Stimulated activated memory B cell treated with anti-CD40 and anti-IgM and Interleukin-4, amounts not matched to agents 10 μg/mL and 1 μg/mL and 100 μg/mL, for 72 hours (primary cell): ENCODE data around the gene CMTM6.
"Not testable (repeated sequence)": the region's sequence is repeated elsewhere in the genome, so short reads cannot be mapped to it uniquely, and the experiment has no call there.

ENCODE experiments used
- ATAC-seq: fragments of 150-1000 bp; cut with Tn5 transposase; 2 replicates; pipeline ENCODE4 v1.10.0; 2021
- H3K27ac Mint-ChIP-seq: one replicate; pipeline ENCODE4 v1.8.0; 2022; ENCODE audit warnings: mild to moderate bottlenecking, mixed read lengths
- H3K27me3 Mint-ChIP-seq: one replicate; pipeline ENCODE4 v1.8.0; 2022; ENCODE audit warnings: mixed read lengths
- H3K36me3 Mint-ChIP-seq: one replicate; pipeline ENCODE4 v1.8.0; 2022; ENCODE audit warnings: mixed read lengths
- H3K4me1 Mint-ChIP-seq: one replicate; pipeline ENCODE4 v1.8.0; 2022; ENCODE audit warnings: mixed read lengths
- H3K4me3 Mint-ChIP-seq: one replicate; pipeline ENCODE4 v1.8.0; 2022; ENCODE audit warnings: mild to moderate bottlenecking, moderate library complexity, mixed read lengths
- H3K9me3 Mint-ChIP-seq: one replicate; pipeline ENCODE4 v1.8.0; 2022; ENCODE audit warnings: mixed read lengths

CMTM6 gene

DNA sequence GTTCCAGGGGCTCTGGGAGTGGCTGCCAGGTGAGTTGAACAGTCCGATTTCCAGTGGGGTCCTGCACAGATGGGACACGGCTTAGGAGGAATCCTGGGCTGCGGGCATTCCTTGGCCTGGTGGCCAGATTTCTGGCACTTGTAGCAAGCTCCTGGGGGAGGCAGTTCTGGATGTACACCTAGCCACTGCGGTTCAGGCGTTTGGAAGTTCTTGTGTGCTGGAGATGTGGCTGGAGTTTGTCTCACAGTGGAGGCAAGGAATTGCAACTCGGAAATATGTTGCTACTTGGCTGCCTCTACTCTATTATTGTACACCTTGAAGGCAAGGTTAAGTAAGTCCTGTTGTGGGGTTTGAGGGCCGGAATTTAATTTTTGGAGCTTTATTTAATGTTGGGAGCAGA lies 37.9 kb downstream of the CMTM6 start:
- not testable (repeated sequence) for H3K27me3 Mint-ChIP-seq, H3K9me3 Mint-ChIP-seq, ATAC-seq, H3K27ac Mint-ChIP-seq, H3K4me3 Mint-ChIP-seq
- Mint-ChIP-seq H3K36me3 (peaks cover 34% of the 10 kb centered on the region), H3K4me1 (peaks cover 37% of the 10 kb centered on the region)

DNA sequence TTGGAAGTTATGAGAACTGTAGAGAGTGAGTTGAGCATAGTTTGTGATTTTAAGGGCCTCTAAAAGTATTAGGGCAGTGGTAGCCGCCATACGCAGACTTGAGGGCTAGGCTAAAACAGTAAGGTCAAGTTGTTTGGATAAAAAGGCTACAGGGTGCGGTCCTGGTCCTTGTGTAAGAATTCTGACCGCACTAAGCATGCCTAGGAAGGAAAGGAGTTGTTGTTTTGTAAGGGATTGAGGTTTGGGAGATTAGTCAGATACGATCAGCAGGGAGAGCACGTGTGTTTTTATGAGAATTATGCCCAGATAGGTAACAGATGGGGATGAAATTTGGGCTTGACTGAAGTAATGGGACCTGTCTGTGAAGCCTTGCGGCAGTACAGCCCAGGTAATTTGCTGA lies 39.2 kb downstream of the CMTM6 start:
- H3K27me3 Mint-ChIP-seq, H3K27ac Mint-ChIP-seq, H3K4me3 Mint-ChIP-seq, H3K9me3 Mint-ChIP-seq, ATAC-seq: not testable (repeated sequence)
- Mint-ChIP-seq H3K36me3 (peaks cover 24% of the 10 kb centered on the region), H3K4me1 (peaks cover 25% of the 10 kb centered on the region)

DNA sequence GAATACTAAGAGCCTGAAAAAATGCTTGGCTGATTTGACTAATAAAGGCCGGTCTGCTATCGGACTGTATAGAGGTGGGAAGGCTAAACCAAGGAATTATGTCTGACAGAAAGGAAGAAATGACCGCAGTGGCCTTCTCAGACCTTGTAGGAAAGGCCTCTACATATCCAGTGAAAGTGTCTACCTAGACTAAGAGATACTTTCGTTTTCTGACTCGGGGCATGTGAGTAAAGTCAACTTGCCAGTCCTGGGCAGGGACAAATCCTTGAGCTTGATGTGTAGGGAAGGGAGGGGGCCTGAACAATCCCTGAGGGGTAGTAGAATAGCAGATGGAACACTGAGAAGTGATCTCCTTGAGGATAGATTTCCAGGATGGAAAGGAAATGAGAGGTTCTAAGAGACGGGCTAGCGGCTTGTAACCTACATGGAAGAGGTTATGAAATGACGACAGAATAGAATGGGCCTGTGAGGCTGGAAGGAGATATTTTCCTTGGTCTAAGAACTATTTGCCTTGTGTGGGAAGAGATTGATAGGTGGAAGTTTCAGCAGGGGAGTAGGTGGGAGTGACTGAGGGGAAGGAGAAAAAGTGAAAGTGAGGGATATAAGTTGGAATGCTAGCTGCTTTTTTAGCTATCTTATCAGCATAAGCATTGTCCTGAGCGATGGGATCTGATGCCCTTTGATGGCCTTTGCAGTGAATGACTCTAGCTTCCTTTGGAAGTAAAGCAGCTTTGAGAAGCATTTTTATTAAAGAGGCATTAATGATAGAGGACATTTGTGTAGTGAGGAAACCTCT lies 40.3 kb downstream of the CMTM6 start:
- peaks cover 31% of the 10 kb centered on the region for H3K36me3 Mint-ChIP-seq
- not testable (repeated sequence) for H3K27me3 Mint-ChIP-seq, H3K4me3 Mint-ChIP-seq, H3K27ac Mint-ChIP-seq, ATAC-seq, H3K9me3 Mint-ChIP-seq
- H3K4me1 Mint-ChIP-seq, result peaks cover 29% of the 10 kb centered on the region

DNA sequence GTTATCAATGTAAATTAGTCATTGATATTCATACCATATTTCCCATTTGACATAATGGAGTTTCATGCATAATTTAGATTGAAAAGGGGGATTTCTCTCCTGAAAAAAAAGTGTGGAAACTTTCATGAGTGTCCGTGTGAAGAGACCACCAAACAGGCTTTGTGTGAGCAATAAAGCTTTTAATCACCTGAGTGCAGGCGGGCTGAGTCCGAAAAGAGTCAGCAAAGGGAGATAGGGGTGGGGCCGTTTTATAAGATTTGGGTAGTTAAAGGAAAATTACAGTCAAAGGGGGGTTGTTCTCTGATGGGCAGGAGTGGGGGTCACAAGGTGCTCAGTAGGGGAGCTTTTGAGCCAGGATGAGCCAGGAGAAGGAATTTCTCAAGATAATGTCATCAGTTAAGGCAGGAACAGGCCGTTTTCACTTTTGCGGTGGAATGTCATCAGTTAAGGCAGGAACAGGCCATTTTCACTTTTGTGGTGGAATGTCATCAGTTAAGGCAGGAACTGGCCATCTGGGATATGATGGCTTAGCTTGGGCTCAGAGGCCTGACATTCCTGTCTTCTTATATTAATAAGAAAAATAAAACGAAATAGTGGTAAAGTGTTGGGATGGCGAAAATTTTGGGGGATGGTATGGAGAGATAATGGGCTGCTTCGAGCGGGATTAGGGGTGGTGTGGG lies 41.7 kb downstream of the CMTM6 start:
- not testable (repeated sequence) for H3K9me3 Mint-ChIP-seq, ATAC-seq, H3K4me3 Mint-ChIP-seq, H3K27ac Mint-ChIP-seq, H3K27me3 Mint-ChIP-seq
- peaks cover 29% of the 10 kb centered on the region for H3K36me3 Mint-ChIP-seq
- H3K4me1 Mint-ChIP-seq, result peaks cover 33% of the 10 kb centered on the region

DNA sequence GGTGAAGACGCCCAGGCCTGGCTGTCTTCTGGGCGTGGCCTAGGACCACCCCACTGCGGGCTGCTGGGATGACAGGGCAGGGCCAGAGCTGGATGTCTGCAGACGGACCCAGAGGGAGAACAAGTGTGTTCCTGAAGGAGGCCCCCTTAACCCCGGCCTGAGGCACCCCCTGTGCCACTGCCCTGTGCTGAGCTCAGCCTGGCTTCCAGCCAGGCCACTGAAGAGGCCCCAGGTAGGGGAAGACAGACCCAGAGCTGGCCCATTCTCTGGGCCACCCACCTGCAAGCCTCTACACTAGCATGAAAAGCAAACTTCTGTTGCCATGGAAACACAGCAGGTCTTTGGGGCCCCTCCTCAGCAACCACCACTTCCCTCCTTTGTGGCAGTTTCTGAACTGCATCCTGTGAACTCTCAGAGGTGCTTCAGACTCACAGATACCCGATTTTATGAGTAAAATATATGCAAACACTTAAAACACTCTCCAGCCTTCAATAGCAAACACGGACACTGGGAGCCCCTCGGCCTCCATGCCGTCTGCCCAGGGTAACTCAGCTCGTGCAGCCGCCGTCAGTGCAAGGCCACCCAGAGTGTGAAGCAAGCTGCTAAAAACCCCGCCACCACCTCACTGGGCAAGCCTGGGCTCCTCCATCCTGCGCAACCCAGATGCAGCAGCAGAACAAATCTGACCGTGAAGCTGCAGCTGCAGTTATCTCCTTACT lies 42.5 kb downstream of the CMTM6 start:
- Mint-ChIP-seq H3K4me3 (peak overlapping the region; percentile 42), H3K27ac (no peak overlapping the region), H3K36me3 (peaks cover 26% of the 10 kb centered on the region), H3K27me3 (no peaks in the 10 kb centered on the region), H3K9me3 (no peaks in the 10 kb centered on the region), H3K4me1 (peaks cover 34% of the 10 kb centered on the region)
- peak; percentile 89 for ATAC-seq

DNA sequence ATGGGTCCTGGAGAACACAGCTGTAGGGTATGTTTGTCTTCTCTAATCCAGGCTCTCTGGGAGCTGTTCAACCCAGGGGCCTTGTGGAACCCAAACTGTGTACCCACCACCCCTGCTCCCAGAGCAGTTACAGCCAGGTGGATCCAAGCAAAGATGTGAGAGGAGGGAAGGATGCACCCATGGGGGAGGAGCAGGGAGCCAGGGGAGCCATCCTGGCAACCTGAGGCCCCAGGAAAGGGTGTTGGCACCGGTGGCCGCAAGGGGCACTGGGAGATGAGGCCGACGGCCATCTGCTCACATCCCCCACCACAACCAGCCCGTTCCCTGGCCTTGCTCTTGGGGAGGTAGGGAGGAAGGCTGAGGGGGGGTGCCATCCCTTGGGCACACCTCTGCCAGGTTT lies 43.2 kb downstream of the CMTM6 start:
- no peak for ATAC-seq
- no peak overlapping the region for H3K27ac Mint-ChIP-seq
- H3K9me3 Mint-ChIP-seq, result no peaks in the 10 kb centered on the region
- peaks cover 28% of the 10 kb centered on the region for H3K36me3 Mint-ChIP-seq
- H3K27me3 Mint-ChIP-seq, result no peaks in the 10 kb centered on the region
- H3K4me3 Mint-ChIP-seq, result no peak overlapping the region
- H3K4me1 Mint-ChIP-seq, result peaks cover 41% of the 10 kb centered on the region

DNA sequence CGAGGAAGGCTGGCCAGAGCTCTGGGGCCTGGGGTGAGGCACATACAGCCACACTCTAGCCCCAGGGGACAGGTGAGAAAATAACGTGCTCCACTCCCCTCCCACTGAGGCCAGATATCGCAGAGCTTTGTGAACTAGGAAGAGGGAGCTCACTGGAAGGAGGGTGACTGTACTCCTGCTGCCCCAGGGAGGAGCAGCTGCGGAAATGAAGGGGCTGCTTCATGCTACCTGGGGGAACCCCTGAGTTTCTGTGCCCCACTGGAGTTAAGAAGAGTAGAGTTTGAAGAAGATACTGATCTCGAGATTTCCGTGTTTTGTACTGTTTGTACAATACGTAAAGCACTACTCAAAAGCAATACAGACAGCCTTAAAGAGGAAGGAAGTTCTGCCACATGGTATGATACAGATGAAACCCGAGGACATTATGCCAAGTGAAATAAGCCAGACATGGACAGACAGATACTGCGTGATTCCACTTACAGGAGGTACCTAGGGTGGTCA lies 44.6 kb downstream of the CMTM6 start:
- Mint-ChIP-seq H3K9me3 (no peaks in the 10 kb centered on the region), H3K27me3 (no peaks in the 10 kb centered on the region), H3K4me3 (peak overlapping the region; percentile 73), H3K36me3 (peaks cover 37% of the 10 kb centered on the region), H3K27ac (peak overlapping the region; percentile 91), H3K4me1 (peaks cover 47% of the 10 kb centered on the region)
- ATAC-seq, result peak; percentile 84

DNA sequence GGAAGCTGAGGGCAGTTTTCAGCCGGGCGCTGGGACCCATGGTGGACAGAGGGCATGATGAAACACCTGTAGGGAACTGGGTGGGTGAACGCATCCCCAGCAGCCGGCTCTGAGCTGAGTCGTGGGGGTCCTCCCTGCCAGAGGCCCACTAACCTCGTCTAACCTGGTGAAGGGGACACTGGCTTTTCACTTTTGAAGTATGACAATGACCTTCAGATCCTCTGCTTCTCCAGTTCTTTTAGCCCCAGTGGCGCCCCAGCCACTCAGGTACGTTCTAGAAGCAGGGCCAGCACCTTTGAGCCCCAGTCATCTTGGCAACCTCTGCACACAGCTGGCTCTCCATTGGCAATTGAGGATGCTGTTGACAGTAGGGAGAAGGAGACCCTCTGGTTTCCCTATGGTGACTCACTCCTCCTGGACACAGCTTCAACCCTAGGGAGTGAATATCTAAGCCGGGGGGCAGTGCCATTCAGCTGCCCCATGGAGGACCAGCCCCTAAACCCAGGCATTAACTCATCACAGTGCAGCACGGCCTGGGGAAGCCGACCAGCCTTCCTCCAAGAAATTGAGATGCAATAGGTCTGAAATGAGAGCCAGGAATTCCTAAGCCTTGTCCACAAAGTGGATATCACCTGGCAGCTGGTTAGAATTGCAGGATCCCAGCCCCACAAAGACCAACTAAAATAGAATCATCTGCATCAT lies 46.1 kb downstream of the CMTM6 start:
- no peaks in the 10 kb centered on the region for H3K27me3 Mint-ChIP-seq
- H3K4me3 Mint-ChIP-seq, result no peak overlapping the region
- ATAC-seq, result no peak
- peaks cover 49% of the 10 kb centered on the region for H3K36me3 Mint-ChIP-seq
- H3K27ac Mint-ChIP-seq, result peak overlapping the region; percentile 91
- peaks cover 47% of the 10 kb centered on the region for H3K4me1 Mint-ChIP-seq
- no peaks in the 10 kb centered on the region for H3K9me3 Mint-ChIP-seq

DNA sequence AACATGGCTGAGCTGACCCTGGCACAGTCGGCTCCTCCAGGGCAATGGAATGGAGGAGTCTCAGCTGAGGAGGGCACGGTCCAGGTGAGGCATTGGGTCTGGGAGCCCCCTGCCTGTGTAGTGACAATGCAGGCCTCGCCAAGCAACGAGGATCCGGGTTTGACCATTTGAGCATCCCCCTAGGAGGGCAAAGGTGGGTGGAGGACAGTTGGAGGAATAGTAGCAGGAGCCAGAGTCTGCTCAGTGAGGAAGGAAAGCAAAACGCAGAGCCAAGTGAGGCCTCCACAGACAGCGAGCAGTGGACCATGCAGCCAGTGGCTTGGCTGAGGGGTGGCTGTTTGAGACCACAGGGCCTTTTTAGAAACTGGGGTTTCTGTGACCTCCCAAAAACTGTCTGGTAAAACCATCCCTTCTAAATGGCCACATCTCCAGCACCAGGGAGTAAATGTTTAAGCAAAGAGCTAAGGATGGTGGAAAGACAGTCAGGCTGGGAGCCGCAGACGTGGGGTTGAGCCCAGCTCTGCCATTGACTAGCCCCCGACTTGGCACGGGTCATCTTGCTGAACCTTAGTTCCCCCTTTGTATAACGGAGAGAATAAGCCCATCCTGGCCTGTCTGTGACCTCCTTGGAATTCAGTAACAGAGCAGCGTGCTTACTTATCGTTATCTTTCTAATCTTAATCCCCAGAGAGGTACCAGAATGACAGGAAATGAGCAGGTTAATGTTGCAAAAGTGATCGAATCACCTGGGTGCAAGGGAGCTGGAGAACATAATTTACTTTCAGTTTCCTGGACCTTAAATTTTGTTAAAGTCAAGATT lies 46.8 kb downstream of the CMTM6 start:
- Mint-ChIP-seq H3K27ac (peak overlapping the region; percentile 91), H3K27me3 (no peaks in the 10 kb centered on the region), H3K4me3 (peak overlapping the region; percentile 7), H3K36me3 (peaks cover 52% of the 10 kb centered on the region), H3K9me3 (no peaks in the 10 kb centered on the region), H3K4me1 (peaks cover 50% of the 10 kb centered on the region)
- peak; percentile 24 for ATAC-seq

DNA sequence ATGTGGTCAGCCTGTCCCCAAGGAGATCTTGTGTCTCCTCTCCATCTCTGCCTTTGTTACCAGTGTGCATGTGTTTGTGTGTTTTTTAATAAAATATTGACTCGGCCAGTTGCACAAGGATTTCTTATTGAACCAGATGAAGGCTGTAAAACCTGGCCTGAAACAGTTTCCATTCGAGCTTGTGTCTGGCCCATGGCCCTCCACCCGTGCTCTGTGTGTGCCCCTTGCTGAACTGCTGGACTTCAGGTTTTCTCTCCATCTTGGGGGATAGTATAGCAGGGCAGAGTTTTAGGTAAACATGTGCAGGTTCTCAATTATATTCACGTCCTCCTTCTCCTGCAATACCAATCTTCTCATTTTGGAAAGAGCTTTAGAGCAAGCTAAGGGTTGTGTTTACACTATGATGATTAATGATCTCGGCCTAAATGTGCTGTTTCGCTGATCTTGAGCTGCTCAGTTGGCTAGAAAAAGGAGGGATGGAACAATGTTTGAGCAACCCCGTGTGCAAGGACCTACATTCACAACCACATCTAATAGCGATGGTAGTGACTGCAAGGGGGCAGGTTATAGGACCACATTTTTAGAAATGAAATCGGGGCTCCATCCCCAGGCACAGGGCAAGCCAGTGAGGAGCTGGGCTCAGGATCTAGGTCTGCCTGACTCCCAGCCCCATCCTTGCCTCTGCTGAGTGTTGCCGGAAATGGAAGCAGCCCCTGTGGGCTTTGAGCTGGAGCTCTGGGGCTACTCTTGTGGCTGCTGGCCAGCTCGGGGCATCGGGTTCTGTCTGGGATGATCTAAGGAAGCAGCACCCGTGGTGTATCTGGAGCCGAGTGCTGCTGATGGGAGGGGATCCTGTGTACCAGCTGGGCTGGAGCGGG lies 47.7 kb downstream of the CMTM6 start:
- Mint-ChIP-seq H3K27ac (peak overlapping the region; percentile 91), H3K9me3 (no peaks in the 10 kb centered on the region), H3K27me3 (no peaks in the 10 kb centered on the region), H3K4me1 (peaks cover 58% of the 10 kb centered on the region), H3K36me3 (peaks cover 60% of the 10 kb centered on the region), H3K4me3 (no peak overlapping the region)
- no peak for ATAC-seq

DNA sequence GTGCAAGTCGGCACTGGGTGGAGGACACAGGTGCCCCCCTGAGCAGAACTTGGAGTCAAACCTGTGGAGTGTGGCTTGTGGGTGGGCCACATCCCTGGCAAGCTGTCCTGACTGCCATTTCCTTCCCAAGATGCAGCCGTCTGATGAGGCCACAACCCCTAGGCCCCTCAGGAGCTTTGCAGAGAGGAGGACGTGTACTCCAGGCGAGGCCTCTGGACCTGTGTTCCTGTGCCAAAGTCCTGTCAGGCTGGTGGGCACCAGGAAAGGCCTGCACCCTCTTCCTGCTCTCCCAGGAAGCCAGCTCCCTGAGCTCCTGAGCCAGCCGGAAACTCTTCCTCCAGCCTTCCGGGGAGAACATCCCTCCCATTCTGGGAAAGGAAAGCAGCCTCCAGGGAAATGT lies 48.5 kb downstream of the CMTM6 start:
- no peak for ATAC-seq
- H3K9me3 Mint-ChIP-seq, result no peaks in the 10 kb centered on the region
- peaks cover 65% of the 10 kb centered on the region for H3K36me3 Mint-ChIP-seq
- H3K4me1 Mint-ChIP-seq, result peaks cover 58% of the 10 kb centered on the region
- no peak overlapping the region for H3K4me3 Mint-ChIP-seq
- peak overlapping the region; percentile 91 for H3K27ac Mint-ChIP-seq
- H3K27me3 Mint-ChIP-seq, result no peaks in the 10 kb centered on the region

DNA sequence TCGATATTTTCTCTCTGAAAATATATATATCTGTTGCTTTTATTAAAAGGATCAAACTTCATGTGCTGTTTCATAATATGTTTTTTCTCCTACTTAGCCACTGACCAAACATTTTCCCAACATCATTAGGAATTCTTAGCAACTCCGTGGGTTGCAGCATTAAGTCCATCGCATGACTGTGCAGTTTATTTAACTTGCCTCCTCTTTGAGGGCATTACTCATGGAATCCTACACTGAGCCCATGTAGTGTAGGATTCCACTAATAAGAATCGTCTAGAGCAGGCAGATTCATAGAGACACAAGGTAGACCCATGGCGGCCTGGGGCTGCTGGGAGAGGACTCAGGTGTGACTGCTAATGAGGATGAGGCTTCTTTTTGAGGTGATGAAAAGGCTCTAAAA lies 49.3 kb downstream of the CMTM6 start:
- peaks cover 59% of the 10 kb centered on the region for H3K4me1 Mint-ChIP-seq

DNA sequence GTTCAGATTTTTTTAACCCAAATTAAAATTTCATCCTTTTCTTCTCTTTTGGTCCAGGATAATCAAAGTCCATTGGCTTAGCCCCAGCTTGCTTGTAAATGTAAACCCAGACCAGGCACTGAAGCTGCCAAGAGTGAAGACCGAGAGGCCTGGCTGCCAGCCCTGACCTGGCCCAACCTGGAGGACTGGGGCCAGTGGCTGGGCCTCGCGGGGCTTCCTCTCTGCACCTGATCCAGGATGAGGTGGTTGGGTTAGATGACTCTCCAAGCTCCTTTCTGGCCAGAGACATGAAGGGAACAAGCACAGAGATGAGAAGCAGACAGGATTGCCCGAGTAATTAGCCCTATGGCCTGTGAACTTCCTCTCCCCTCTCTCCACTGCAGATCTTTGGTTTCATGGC lies 50.6 kb downstream of the CMTM6 start:
- Mint-ChIP-seq H3K4me3 (no peak overlapping the region), H3K27me3 (no peaks in the 10 kb centered on the region), H3K36me3 (peaks cover 73% of the 10 kb centered on the region), H3K9me3 (no peaks in the 10 kb centered on the region), H3K27ac (no peak overlapping the region), H3K4me1 (peaks cover 59% of the 10 kb centered on the region)
- no peak for ATAC-seq

More for the DNA sequence above, 49.3 kb downstream of the CMTM6 start:
- no peak for ATAC-seq
- Mint-ChIP-seq H3K36me3 (peaks cover 70% of the 10 kb centered on the region), H3K9me3 (no peaks in the 10 kb centered on the region), H3K27ac (peak overlapping the region; percentile 46), H3K4me3 (no peak overlapping the region), H3K27me3 (no peaks in the 10 kb centered on the region)
